Osteocyte (in vitro differentiated cells): ENCODE measurements around the gene CXCR5. TPM values are rescaled to one million over a fixed set of nuclear protein-coding genes. Genes with fewer than 3 reads are reported as not detected.

Experiments used
- DNase-seq: peaks from one replicate; pipeline ENCODE4 v3.0.0; 2021; ENCODE audit warnings: mixed read lengths; ENCODE audit not compliant: unreplicated experiment; ENCODE audit errors: extremely low spot score
- H3K27ac Mint-ChIP-seq: one replicate; pipeline ENCODE4 v1.8.0; 2021; ENCODE audit warnings: mild to moderate bottlenecking, mixed read lengths; ENCODE audit not compliant: unreplicated experiment
- H3K27me3 Mint-ChIP-seq: one replicate; pipeline ENCODE4 v1.8.0; 2021; ENCODE audit warnings: mixed read lengths; ENCODE audit not compliant: unreplicated experiment
- H3K36me3 Mint-ChIP-seq: one replicate; pipeline ENCODE4 v1.8.0; 2021; ENCODE audit warnings: mixed read lengths; ENCODE audit not compliant: unreplicated experiment
- H3K4me1 Mint-ChIP-seq: one replicate; pipeline ENCODE4 v1.8.0; 2021; ENCODE audit warnings: mixed read lengths; ENCODE audit not compliant: unreplicated experiment
- H3K4me3 Mint-ChIP-seq: one replicate; pipeline ENCODE4 v1.8.0; 2021; ENCODE audit warnings: mild to moderate bottlenecking, moderate library complexity, mixed read lengths; ENCODE audit not compliant: unreplicated experiment
- H3K9me3 Mint-ChIP-seq: one replicate; pipeline ENCODE4 v1.8.0; 2021; ENCODE audit warnings: mixed read lengths; ENCODE audit not compliant: unreplicated experiment
- CTCF ChIP-seq: fragments of 200-600 bp; sonication (generic); IDR thresholded peaks from 2 replicates; pipeline ENCODE4 v1.5.0; 2021; ENCODE audit warnings: antibody characterized with exemption, mild to moderate bottlenecking, moderate library complexity
- long read RNA-seq: library from polyadenylated mRNA; unstranded; transcript quantifications from one replicate; pipeline ENCODE4 v2.0.0, GENCODE V29; 2021
- total RNA-seq: library from RNA; stranded (reverse); gene quantifications from 2 replicates; pipeline ENCODE4 v1.2.1, GENCODE V29; 2021

Gene CXCR5, protein sequence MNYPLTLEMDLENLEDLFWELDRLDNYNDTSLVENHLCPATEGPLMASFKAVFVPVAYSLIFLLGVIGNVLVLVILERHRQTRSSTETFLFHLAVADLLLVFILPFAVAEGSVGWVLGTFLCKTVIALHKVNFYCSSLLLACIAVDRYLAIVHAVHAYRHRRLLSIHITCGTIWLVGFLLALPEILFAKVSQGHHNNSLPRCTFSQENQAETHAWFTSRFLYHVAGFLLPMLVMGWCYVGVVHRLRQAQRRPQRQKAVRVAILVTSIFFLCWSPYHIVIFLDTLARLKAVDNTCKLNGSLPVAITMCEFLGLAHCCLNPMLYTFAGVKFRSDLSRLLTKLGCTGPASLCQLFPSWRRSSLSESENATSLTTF
- not detected in 2 replicates for total RNA-seq
- long read RNA-seq, partial matches to known transcripts, result 0 of 2 reads
- long read RNA-seq, other reads (novel, unspliced or antisense), result 2 of 2 reads

- no peak for TF ChIP-seq CTCF
- peaks cover 34% of the 10 kb centered on the region for H3K4me1 Mint-ChIP-seq
- DNase-seq, result no peak
- H3K36me3 Mint-ChIP-seq, result no peaks in the 10 kb centered on the region
- no peak within 1 kb of the TSS for H3K4me3 Mint-ChIP-seq
- no peaks in the 10 kb centered on the region for H3K27me3 Mint-ChIP-seq
- peak within 1 kb of the TSS; percentile 28 for H3K27ac Mint-ChIP-seq
- no peaks in the 10 kb centered on the region for H3K9me3 Mint-ChIP-seq
These were observed at the start of gene CXCR5 for GRCh38 chr11:118883368-118884071. Gene CXCR5, plus strand, starts transcription at chr11:118883892. Its CDS starts 50 bp downstream, at chr11:118883942.

GRCh38 chr11:118834427-118835028 lies 49.2 kb upstream of the CXCR5 start:
- Mint-ChIP-seq H3K36me3 (no peaks in the 10 kb centered on the region), H3K4me3 (no peak overlapping the region), H3K9me3 (no peaks in the 10 kb centered on the region), H3K4me1 (no peaks in the 10 kb centered on the region), H3K27ac (no peak overlapping the region), H3K27me3 (peaks cover 11% of the 10 kb centered on the region)
- no peak for DNase-seq
- no peak for TF ChIP-seq CTCF

- no peak overlapping the region for H3K4me3 Mint-ChIP-seq
- no peaks in the 10 kb centered on the region for H3K9me3 Mint-ChIP-seq
- H3K36me3 Mint-ChIP-seq, result no peaks in the 10 kb centered on the region
- no peak for DNase-seq
- no peak overlapping the region for H3K27ac Mint-ChIP-seq
- peaks cover 11% of the 10 kb centered on the region for H3K27me3 Mint-ChIP-seq
- no peak for TF ChIP-seq CTCF
- no peaks in the 10 kb centered on the region for H3K4me1 Mint-ChIP-seq
These were observed 45.8 kb upstream of the CXCR5 start for GRCh38 chr11:118837868-118838267.

DNA sequence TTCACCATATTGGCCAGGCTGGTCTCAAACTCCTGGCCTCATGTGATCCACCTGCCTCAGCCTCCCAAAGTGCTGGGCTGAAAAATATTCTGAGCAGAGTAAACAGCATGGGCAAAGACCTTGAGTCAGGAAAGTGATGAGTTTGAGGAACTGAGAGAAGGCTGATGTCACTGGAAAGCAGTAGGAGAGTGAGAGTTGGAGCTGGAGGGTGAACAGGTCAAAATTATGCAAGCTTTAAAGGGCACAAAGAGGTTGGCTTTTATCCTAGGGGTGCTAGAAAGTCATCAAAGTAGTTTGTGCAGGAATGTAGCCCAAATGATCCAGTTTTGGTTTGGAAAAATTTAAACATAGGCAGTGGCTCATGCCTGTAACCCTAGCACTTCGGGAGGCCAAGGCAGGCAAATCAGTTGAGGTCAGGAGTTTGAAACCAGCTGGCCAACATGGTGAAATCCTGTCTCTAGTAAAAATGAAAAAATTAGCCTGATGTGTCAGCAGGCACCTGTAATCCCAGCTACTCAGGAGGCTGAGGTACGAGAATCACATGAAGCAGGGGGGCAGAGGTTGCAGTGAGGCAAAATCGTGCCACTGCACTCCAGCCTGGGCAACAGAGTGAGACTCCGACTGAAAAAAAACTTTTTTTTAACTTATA lies 44.7 kb upstream of the CXCR5 start:
- Mint-ChIP-seq H3K9me3 (no peaks in the 10 kb centered on the region), H3K27ac (no peak overlapping the region), H3K27me3 (peaks cover 3% of the 10 kb centered on the region), H3K4me3 (no peak overlapping the region), H3K4me1 (no peaks in the 10 kb centered on the region), H3K36me3 (no peaks in the 10 kb centered on the region)
- no peak for DNase-seq
- TF ChIP-seq CTCF, result no peak
